Adrenal gland (tissue), 5 donors: ENCODE measurements around the gene RTN4IP1.

Source experiments
- POLR2A ChIP-seq, 2 donors: fragments of 450-650 bp; IDR thresholded peaks; one replicate each; pipeline ENCODE4 v1.6.1; 2017; ENCODE audit warnings: antibody characterized with exemption in 2 of 2, mild to moderate bottlenecking in 2 of 2, moderate library complexity in 1 of 2
- TF ChIP-seq, protein P1 (sequence below), 6 experiments: fragments of 450-650 bp in 4 of 6; fragments of 200-600 bp in 2 of 6; sonication (generic) in 1 of 6; IDR thresholded peaks; 1 replicate in 5 of 6; 2 replicates in 1 of 6; pipeline versions ENCODE4 v1.5.1 to v1.8.0; 2016 to 2021; ENCODE audit warnings: antibody characterized with exemption in 6 of 6, mild to moderate bottlenecking in 2 of 6, moderate library complexity in 1 of 6
- donor health status: DM: no; HTN: no; CAD: no.

DNA sequence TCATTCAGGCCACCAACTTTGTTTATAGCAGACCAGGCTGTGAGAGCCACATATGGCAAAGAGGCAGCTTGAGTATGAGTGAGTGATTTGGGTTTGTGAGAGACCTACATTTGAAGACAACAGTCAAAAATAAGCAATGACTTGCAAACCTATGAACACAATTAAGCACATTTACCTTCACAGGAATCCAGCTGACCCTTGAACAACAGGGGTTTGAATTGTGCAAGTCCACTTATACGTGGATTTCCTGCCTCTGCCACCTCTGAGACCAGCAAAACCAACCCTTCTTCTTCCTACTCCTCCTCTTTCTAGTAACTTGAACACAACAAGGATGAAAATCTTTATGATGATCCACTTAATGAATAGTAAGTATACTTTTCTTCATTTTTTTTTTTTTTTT is 10.1 kb downstream of the RTN4IP1 start:
- TF ChIP-seq, protein P1, sequence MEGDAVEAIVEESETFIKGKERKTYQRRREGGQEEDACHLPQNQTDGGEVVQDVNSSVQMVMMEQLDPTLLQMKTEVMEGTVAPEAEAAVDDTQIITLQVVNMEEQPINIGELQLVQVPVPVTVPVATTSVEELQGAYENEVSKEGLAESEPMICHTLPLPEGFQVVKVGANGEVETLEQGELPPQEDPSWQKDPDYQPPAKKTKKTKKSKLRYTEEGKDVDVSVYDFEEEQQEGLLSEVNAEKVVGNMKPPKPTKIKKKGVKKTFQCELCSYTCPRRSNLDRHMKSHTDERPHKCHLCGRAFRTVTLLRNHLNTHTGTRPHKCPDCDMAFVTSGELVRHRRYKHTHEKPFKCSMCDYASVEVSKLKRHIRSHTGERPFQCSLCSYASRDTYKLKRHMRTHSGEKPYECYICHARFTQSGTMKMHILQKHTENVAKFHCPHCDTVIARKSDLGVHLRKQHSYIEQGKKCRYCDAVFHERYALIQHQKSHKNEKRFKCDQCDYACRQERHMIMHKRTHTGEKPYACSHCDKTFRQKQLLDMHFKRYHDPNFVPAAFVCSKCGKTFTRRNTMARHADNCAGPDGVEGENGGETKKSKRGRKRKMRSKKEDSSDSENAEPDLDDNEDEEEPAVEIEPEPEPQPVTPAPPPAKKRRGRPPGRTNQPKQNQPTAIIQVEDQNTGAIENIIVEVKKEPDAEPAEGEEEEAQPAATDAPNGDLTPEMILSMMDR (IDR thresholded peaks at IDR 0.05): no peak
- TF ChIP-seq POLR2A (IDR thresholded peaks at IDR 0.05): no peak
